ENCODE results near the gene CFAP46.

GRCh38 chr10:132793213-132793612, 149.2 kb downstream of the CFAP46 start:
- no peak for TF ChIP-seq POLR2A (IDR thresholded peaks at IDR 0.05; ENCODE audit: control extremely low read depth in 1 of 2, low read depth in 2 of 2, low read length in 2 of 2)
- no peak for TF ChIP-seq TEAD4 (IDR thresholded peaks at IDR 0.05; ENCODE audit: low read depth, low read length)
- TF ChIP-seq, protein P1, sequence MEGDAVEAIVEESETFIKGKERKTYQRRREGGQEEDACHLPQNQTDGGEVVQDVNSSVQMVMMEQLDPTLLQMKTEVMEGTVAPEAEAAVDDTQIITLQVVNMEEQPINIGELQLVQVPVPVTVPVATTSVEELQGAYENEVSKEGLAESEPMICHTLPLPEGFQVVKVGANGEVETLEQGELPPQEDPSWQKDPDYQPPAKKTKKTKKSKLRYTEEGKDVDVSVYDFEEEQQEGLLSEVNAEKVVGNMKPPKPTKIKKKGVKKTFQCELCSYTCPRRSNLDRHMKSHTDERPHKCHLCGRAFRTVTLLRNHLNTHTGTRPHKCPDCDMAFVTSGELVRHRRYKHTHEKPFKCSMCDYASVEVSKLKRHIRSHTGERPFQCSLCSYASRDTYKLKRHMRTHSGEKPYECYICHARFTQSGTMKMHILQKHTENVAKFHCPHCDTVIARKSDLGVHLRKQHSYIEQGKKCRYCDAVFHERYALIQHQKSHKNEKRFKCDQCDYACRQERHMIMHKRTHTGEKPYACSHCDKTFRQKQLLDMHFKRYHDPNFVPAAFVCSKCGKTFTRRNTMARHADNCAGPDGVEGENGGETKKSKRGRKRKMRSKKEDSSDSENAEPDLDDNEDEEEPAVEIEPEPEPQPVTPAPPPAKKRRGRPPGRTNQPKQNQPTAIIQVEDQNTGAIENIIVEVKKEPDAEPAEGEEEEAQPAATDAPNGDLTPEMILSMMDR (IDR thresholded peaks at IDR 0.05; ENCODE audit: control extremely low read depth in 1 of 3, insufficient read depth in 1 of 3, low read depth in 1 of 3, low read length in 3 of 3): peak in 1 of 3 experiments; percentile 0; a peak in 1 of 4 replicates
- TF ChIP-seq SAP30 (IDR thresholded peaks at IDR 0.05; ENCODE audit: insufficient read depth, insufficient replicate concordance, low read length): no peak
- TF ChIP-seq TCF12 (IDR thresholded peaks at IDR 0.05; ENCODE audit: low read depth, low read length): no peak
- no peak for TF ChIP-seq EP300 (IDR thresholded peaks at IDR 0.05; ENCODE audit: borderline replicate concordance in 1 of 2, low read depth in 2 of 2, low read length in 2 of 2)
- TF ChIP-seq FOSL1 (IDR thresholded peaks at IDR 0.05; ENCODE audit: insufficient read depth, low read depth, low read length): no peak
- TF ChIP-seq GTF2F1 (IDR thresholded peaks at IDR 0.05; ENCODE audit: borderline replicate concordance, low read depth, low read length): no peak
